Subcutaneous adipose tissue (tissue), 4 donors: ENCODE results near the gene YTHDC1. TPM values are rescaled to one million over a fixed set of nuclear protein-coding genes. Genes with fewer than 3 reads are reported as not detected.

Experiments
- CTCF ChIP-seq: fragments of 450-650 bp; IDR thresholded peaks from one replicate; pipeline ENCODE4 v1.5.1; 2016; ENCODE audit warnings: low read depth, mild to moderate bottlenecking, control low read depth, antibody characterized with exemption, moderate library complexity
- total RNA-seq, 4 donors: library from RNA; depleted of rRNA; stranded (reverse); fragments of >200 nt; gene quantifications; one replicate each; pipeline ENCODE4 v1.1.0, GENCODE V29; 2016

YTHDC1 gene
- total RNA-seq, 4 donors from 2014 or later: 58.8 to 80.3 (median 74.5) TPM

DNA sequence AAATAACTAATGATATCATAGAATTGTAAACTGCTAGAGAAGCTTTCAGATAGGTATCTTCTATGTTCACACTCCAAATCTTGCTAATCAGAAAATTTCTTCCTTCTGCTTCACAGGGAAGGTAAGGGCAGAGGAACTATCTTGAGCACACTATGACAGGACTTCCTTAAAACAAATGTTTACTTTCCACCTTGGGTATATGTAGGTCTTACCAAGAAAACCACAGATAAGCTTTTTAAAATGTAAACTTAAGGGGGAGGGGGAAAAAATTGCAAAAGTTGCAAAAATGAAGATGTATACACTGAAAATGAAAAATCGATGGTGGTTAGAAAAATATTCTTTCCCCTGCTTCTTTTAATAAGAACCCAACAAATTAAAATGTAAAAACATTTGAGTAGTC lies 30.9 kb downstream of the YTHDC1 start:
- TF ChIP-seq CTCF: no peak

- TF ChIP-seq CTCF: no peak
Measured at GRCh38 chr4:68316193-68316969, 33.5 kb downstream of the YTHDC1 start.

GRCh38 chr4:68310651-68311247 lies 39.1 kb downstream of the YTHDC1 start:
- TF ChIP-seq CTCF: no peak

- no peak for TF ChIP-seq CTCF
Measured at GRCh38 chr4:68304731-68305130, 45.2 kb downstream of the YTHDC1 start.

- no peak for TF ChIP-seq CTCF
Measured at GRCh38 chr4:68299492-68300457, 50.1 kb downstream of the YTHDC1 start.

DNA sequence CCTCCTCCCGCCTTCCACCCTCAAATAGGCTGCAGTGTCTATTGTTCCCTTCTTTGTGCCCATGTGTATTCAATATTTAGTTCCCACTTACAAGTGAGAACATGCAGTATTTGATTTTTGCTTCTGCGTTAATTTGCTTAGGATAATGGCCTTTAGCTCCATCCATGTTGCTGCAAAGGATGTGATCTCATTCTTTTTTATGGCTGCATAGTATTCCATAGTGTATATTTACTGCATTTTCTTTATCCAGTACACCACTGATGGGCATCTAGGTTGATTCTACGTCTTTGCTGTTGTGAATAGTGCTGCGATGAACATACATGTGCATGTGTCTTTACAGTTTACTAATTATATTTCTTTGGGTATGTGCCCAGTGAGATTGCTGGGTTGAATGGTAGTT lies 52.8 kb downstream of the YTHDC1 start:
- no peak for TF ChIP-seq CTCF

DNA sequence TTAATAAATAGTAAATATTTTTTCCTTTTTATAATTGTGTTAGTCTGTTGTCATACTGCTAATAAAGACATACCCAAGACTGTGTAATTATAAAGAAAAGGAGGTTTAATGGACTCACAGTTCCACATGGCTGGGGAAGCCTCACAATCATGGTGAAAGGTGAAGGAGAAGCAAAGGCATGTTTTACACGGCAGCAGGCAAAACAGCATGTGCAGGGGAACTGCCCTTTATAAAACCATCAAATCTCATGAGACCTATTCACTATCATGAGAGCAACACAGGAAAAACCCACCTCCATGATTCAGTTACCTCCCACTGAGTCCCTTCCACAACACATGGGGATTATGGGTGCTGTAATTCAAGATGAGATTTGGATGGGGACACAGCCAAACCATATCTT lies 58.6 kb downstream of the YTHDC1 start:
- no peak for TF ChIP-seq CTCF
